ENCODE measurements around the gene MSANTD7.
"Not testable (repeated sequence)": the region's sequence is repeated elsewhere in the genome, so short reads cannot be mapped to it uniquely, and the experiment has no call there.

MSANTD7 gene

GRCh38 chr10:14843327-14843988, 5.4 kb downstream of the MSANTD7 start:
- peaks cover 34% of the 10 kb centered on the region for H3K36me3 Mint-ChIP-seq (ENCODE audit: insufficient read depth)
- no peaks in the 10 kb centered on the region for H3K27me3 Mint-ChIP-seq
- H3K27ac Mint-ChIP-seq (ENCODE audit: low read depth) = no peak overlapping the region
- H3K9me3 Mint-ChIP-seq = no peaks in the 10 kb centered on the region
- ATAC-seq (replicated peaks; ENCODE audit: extremely low read depth, poor library complexity, severe bottlenecking) (no peak), DNase-seq (ENCODE audit: low spot score in 2 of 2) (no peak)
- H3K4me1 Mint-ChIP-seq = peaks cover 39% of the 10 kb centered on the region
- H3K4me3 Mint-ChIP-seq = no peak overlapping the region

GRCh38 chr10:14844948-14845347, 6.8 kb downstream of the MSANTD7 start:
- Mint-ChIP-seq H3K4me1 (peaks cover 31% of the 10 kb centered on the region), H3K36me3 (ENCODE audit: insufficient read depth) (peaks cover 37% of the 10 kb centered on the region), H3K9me3 (no peaks in the 10 kb centered on the region), H3K27ac (ENCODE audit: low read depth) (peak overlapping the region; percentile 46), H3K27me3 (no peaks in the 10 kb centered on the region), H3K4me3 (no peak overlapping the region)
- DNase-seq (ENCODE audit: low spot score in 2 of 2) (no peak), ATAC-seq (replicated peaks; ENCODE audit: extremely low read depth, poor library complexity, severe bottlenecking) (no peak)

- Mint-ChIP-seq H3K36me3 (ENCODE audit: insufficient read depth) (peaks cover 39% of the 10 kb centered on the region), H3K4me1 (no peaks in the 10 kb centered on the region), H3K27ac (ENCODE audit: low read depth) (no peak overlapping the region), H3K9me3 (no peaks in the 10 kb centered on the region), H3K4me3 (no peak overlapping the region), H3K27me3 (no peaks in the 10 kb centered on the region)
- DNase-seq (ENCODE audit: low spot score in 2 of 2) = no peak
- ATAC-seq (replicated peaks; ENCODE audit: extremely low read depth, poor library complexity, severe bottlenecking) = no peak
These were observed 14.1 kb downstream of the MSANTD7 start for GRCh38 chr10:14852236-14852635.

GRCh38 chr10:14855453-14855852, 17.3 kb downstream of the MSANTD7 start:
- no peaks in the 10 kb centered on the region for H3K27me3 Mint-ChIP-seq
- H3K4me3 Mint-ChIP-seq = no peak overlapping the region
- H3K4me1 Mint-ChIP-seq = no peaks in the 10 kb centered on the region
- DNase-seq (ENCODE audit: low spot score in 2 of 2) (no peak), ATAC-seq (replicated peaks; ENCODE audit: extremely low read depth, poor library complexity, severe bottlenecking) (no peak)
- H3K27ac Mint-ChIP-seq (ENCODE audit: low read depth) = no peak overlapping the region
- H3K36me3 Mint-ChIP-seq (ENCODE audit: insufficient read depth) = peaks cover 40% of the 10 kb centered on the region
- H3K9me3 Mint-ChIP-seq = no peaks in the 10 kb centered on the region

- H3K36me3 Mint-ChIP-seq (ENCODE audit: insufficient read depth) = peaks cover 34% of the 10 kb centered on the region
These were observed 20.3 kb downstream of the MSANTD7 start for GRCh38 chr10:14858338-14858960.

GRCh38 chr10:14859043-14859442, 20.9 kb downstream of the MSANTD7 start:
- H3K36me3 Mint-ChIP-seq (ENCODE audit: insufficient read depth) = peaks cover 30% of the 10 kb centered on the region
- no peak for ATAC-seq (replicated peaks; ENCODE audit: extremely low read depth, poor library complexity, severe bottlenecking)

More at GRCh38 chr10:14858338-14858960, 20.3 kb downstream of the MSANTD7 start:
- Mint-ChIP-seq H3K9me3 (no peaks in the 10 kb centered on the region), H3K27ac (ENCODE audit: low read depth) (no peak overlapping the region), H3K4me3 (no peak overlapping the region), H3K27me3 (no peaks in the 10 kb centered on the region), H3K4me1 (no peaks in the 10 kb centered on the region)
- DNase-seq (ENCODE audit: low spot score in 2 of 2) (no peak), ATAC-seq (replicated peaks; ENCODE audit: extremely low read depth, poor library complexity, severe bottlenecking) (no peak)

GRCh38 chr10:14859775-14860174, 21.7 kb downstream of the MSANTD7 start:
- Mint-ChIP-seq H3K36me3 (ENCODE audit: insufficient read depth) (peaks cover 25% of the 10 kb centered on the region), H3K4me3 (no peak overlapping the region), H3K4me1 (no peaks in the 10 kb centered on the region), H3K9me3 (no peaks in the 10 kb centered on the region), H3K27me3 (no peaks in the 10 kb centered on the region), H3K27ac (ENCODE audit: low read depth) (no peak overlapping the region)
- ATAC-seq (replicated peaks; ENCODE audit: extremely low read depth, poor library complexity, severe bottlenecking) (no peak), DNase-seq (ENCODE audit: low spot score in 2 of 2) (no peak)

More at GRCh38 chr10:14859043-14859442, 20.9 kb downstream of the MSANTD7 start:
- no peaks in the 10 kb centered on the region for H3K4me1 Mint-ChIP-seq
- H3K27ac Mint-ChIP-seq (ENCODE audit: low read depth) = no peak overlapping the region
- no peaks in the 10 kb centered on the region for H3K9me3 Mint-ChIP-seq
- DNase-seq (ENCODE audit: low spot score in 2 of 2) = no peak
- no peak overlapping the region for H3K4me3 Mint-ChIP-seq
- H3K27me3 Mint-ChIP-seq = no peaks in the 10 kb centered on the region

- Mint-ChIP-seq H3K27ac (ENCODE audit: low read depth) (no peak overlapping the region), H3K36me3 (ENCODE audit: insufficient read depth) (peaks cover 20% of the 10 kb centered on the region), H3K27me3 (no peaks in the 10 kb centered on the region), H3K4me3 (no peak overlapping the region), H3K9me3 (no peaks in the 10 kb centered on the region), H3K4me1 (no peaks in the 10 kb centered on the region)
- ATAC-seq (replicated peaks; ENCODE audit: extremely low read depth, poor library complexity, severe bottlenecking) = no peak
- no peak for DNase-seq (ENCODE audit: low spot score in 2 of 2)
These were observed 22.7 kb downstream of the MSANTD7 start for GRCh38 chr10:14860791-14861190.

GRCh38 chr10:14864466-14864865, 26.4 kb downstream of the MSANTD7 start:
- peaks cover 24% of the 10 kb centered on the region for H3K36me3 Mint-ChIP-seq (ENCODE audit: insufficient read depth)
- ATAC-seq (replicated peaks; ENCODE audit: extremely low read depth, poor library complexity, severe bottlenecking); H3K27me3 Mint-ChIP-seq; H3K4me3 Mint-ChIP-seq; H3K9me3 Mint-ChIP-seq; H3K27ac Mint-ChIP-seq (ENCODE audit: low read depth); H3K4me1 Mint-ChIP-seq; DNase-seq (ENCODE audit: low spot score in 2 of 2): not testable (repeated sequence)

- DNase-seq (ENCODE audit: low spot score in 2 of 2); ATAC-seq (replicated peaks; ENCODE audit: extremely low read depth, poor library complexity, severe bottlenecking); H3K4me3 Mint-ChIP-seq; H3K9me3 Mint-ChIP-seq; H3K27ac Mint-ChIP-seq (ENCODE audit: low read depth); H3K4me1 Mint-ChIP-seq; H3K27me3 Mint-ChIP-seq: not testable (repeated sequence)
- H3K36me3 Mint-ChIP-seq (ENCODE audit: insufficient read depth) = peaks cover 28% of the 10 kb centered on the region
These were observed 26.8 kb downstream of the MSANTD7 start for GRCh38 chr10:14864871-14865270.

GRCh38 chr10:14873090-14873760, 35.1 kb downstream of the MSANTD7 start:
- Mint-ChIP-seq H3K4me3 (no peak overlapping the region), H3K4me1 (peaks cover 13% of the 10 kb centered on the region), H3K27ac (ENCODE audit: low read depth) (no peak overlapping the region), H3K36me3 (ENCODE audit: insufficient read depth) (peaks cover 27% of the 10 kb centered on the region), H3K27me3 (no peaks in the 10 kb centered on the region), H3K9me3 (no peaks in the 10 kb centered on the region)
- ATAC-seq (replicated peaks; ENCODE audit: extremely low read depth, poor library complexity, severe bottlenecking) (no peak), DNase-seq (ENCODE audit: low spot score in 2 of 2) (no peak)

- H3K27me3 Mint-ChIP-seq = no peaks in the 10 kb centered on the region
- DNase-seq (ENCODE audit: low spot score in 2 of 2) (no peak), ATAC-seq (replicated peaks; ENCODE audit: extremely low read depth, poor library complexity, severe bottlenecking) (no peak)
- H3K4me1 Mint-ChIP-seq = peaks cover 24% of the 10 kb centered on the region
- H3K9me3 Mint-ChIP-seq = no peaks in the 10 kb centered on the region
- H3K36me3 Mint-ChIP-seq (ENCODE audit: insufficient read depth) = peaks cover 16% of the 10 kb centered on the region
- H3K4me3 Mint-ChIP-seq = no peak overlapping the region
- no peak overlapping the region for H3K27ac Mint-ChIP-seq (ENCODE audit: low read depth)
These were observed 37.8 kb downstream of the MSANTD7 start for GRCh38 chr10:14875941-14876340.

- Mint-ChIP-seq H3K4me3 (peak overlapping the region; percentile 92), H3K27ac (ENCODE audit: low read depth) (no peak overlapping the region), H3K4me1 (peaks cover 24% of the 10 kb centered on the region), H3K9me3 (no peaks in the 10 kb centered on the region), H3K27me3 (no peaks in the 10 kb centered on the region), H3K36me3 (ENCODE audit: insufficient read depth) (peaks cover 11% of the 10 kb centered on the region)
- ATAC-seq (replicated peaks; ENCODE audit: extremely low read depth, poor library complexity, severe bottlenecking) = no peak
- no peak for DNase-seq (ENCODE audit: low spot score in 2 of 2)
These were observed 38.7 kb downstream of the MSANTD7 start for GRCh38 chr10:14876764-14877163.
